ENCODE measurements around the gene CD28. TPM values are rescaled to one million over a fixed set of nuclear protein-coding genes. Genes with fewer than 3 reads are reported as not detected.

Gene CD28
- total and polyA plus RNA-seq, 2 donors (not counting 3 experiments of a cell fraction or from before 2014, with no cell fraction given) = 0.15 TPM; not detected in 1

GRCh38 chr2:203737360-203737759, 30.9 kb downstream of the CD28 start:
- Histone ChIP-seq H3K9me3 (replicated peaks; ENCODE audit: control insufficient read depth, insufficient read depth, low read length) (no peaks in the 10 kb centered on the region), H3K36me3 (ENCODE audit: control insufficient read depth in 2 of 2, extremely low read depth in 1 of 2, insufficient read depth in 2 of 2, low read length in 2 of 2) (no peaks in the 10 kb centered on the region), H3K9ac (replicated peaks; ENCODE audit: extremely low read depth, insufficient read depth, low read length) (no peak overlapping the region), H3K4me2 (ENCODE audit: insufficient read depth, low read length) (no peak overlapping the region), H3K9me1 (replicated peaks; ENCODE audit: control insufficient read depth, extremely low read depth, insufficient read depth, low read length) (no peaks in the 10 kb centered on the region), H3K79me2 (ENCODE audit: control insufficient read depth, insufficient read depth, low read length) (no peaks in the 10 kb centered on the region), H3K27me3 (ENCODE audit: control insufficient read depth in 2 of 2, insufficient read depth in 2 of 2, low read length in 2 of 2) (no peaks in the 10 kb centered on the region), H3K27ac (ENCODE audit: insufficient read depth, low read depth, low read length) (no peak overlapping the region), H2AFZ (ENCODE audit: low read depth, low read length) (no peak overlapping the region), H4K20me1 (replicated peaks; ENCODE audit: control insufficient read depth, extremely low read depth, insufficient read depth, low read length) (no peaks in the 10 kb centered on the region), H3K4me3 (replicated peaks in 1 of 3; ENCODE audit: insufficient read depth in 1 of 3, low read depth in 1 of 3, low read length in 3 of 3) (no peak overlapping the region), H3K4me1 (ENCODE audit: control insufficient read depth, extremely low read depth, insufficient read depth, low read length) (no peaks in the 10 kb centered on the region)
- TF ChIP-seq POLR2A (IDR thresholded peaks at IDR 0.05; ENCODE audit: low read depth, low read length) (no peak), JUN (IDR thresholded peaks at IDR 0.05; ENCODE audit: borderline replicate concordance, insufficient read depth, insufficient read length, low read depth) (no peak), POLR2AphosphoS5 (IDR thresholded peaks at IDR 0.05; ENCODE audit: insufficient read depth, low read depth, low read length) (no peak), EZH2 (IDR thresholded peaks at IDR 0.05; ENCODE audit: borderline replicate concordance, low read depth, low read length, severe bottlenecking) (no peak), MYC (IDR thresholded peaks at IDR 0.05; ENCODE audit: low read depth, low read length) (no peak), GATA2 (IDR thresholded peaks at IDR 0.05; ENCODE audit: insufficient read depth, insufficient read length, low read depth, low read length) (no peak), FOS (IDR thresholded peaks at IDR 0.05; ENCODE audit: borderline replicate concordance, insufficient read depth, low read length) (no peak)
- TF ChIP-seq, protein P1, sequence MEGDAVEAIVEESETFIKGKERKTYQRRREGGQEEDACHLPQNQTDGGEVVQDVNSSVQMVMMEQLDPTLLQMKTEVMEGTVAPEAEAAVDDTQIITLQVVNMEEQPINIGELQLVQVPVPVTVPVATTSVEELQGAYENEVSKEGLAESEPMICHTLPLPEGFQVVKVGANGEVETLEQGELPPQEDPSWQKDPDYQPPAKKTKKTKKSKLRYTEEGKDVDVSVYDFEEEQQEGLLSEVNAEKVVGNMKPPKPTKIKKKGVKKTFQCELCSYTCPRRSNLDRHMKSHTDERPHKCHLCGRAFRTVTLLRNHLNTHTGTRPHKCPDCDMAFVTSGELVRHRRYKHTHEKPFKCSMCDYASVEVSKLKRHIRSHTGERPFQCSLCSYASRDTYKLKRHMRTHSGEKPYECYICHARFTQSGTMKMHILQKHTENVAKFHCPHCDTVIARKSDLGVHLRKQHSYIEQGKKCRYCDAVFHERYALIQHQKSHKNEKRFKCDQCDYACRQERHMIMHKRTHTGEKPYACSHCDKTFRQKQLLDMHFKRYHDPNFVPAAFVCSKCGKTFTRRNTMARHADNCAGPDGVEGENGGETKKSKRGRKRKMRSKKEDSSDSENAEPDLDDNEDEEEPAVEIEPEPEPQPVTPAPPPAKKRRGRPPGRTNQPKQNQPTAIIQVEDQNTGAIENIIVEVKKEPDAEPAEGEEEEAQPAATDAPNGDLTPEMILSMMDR (IDR thresholded peaks at IDR 0.05; ENCODE audit: extremely low read depth in 1 of 2, insufficient read depth in 1 of 2, low read depth in 1 of 2, low read length in 2 of 2) = no peak
- TF ChIP-seq, protein P2, sequence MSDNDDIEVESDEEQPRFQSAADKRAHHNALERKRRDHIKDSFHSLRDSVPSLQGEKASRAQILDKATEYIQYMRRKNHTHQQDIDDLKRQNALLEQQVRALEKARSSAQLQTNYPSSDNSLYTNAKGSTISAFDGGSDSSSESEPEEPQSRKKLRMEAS (IDR thresholded peaks at IDR 0.05; ENCODE audit: insufficient read depth, insufficient read length) = no peak
- no peak for FAIRE-seq
- ChIA-PET POLR2A (no interaction called here), CTCF (interaction anchor here (1.3 kb wide), 1 partner anchor 19 kb away, joined by 4 read pairs; no protein-coding TSS in a partner anchor)
- BruUV-seq (replicated peaks) = no TSS peak
- intact Hi-C loops (cut with micrococcal nuclease) = no loop called here
- dilution Hi-C loops (cut with MboI; ENCODE audit: extremely low pct_ligation_motif_present, low sequenced_read_pairs) = no loop called here
- DNase-seq (ENCODE audit: low read depth, low spot score) = no peak
